Loucy (cell line): ENCODE data around the gene TXLNB.

ENCODE experiments used
- CTCF ChIP-seq: fragments of 200-600 bp; sonication (generic); conservative IDR thresholded peaks from 2 replicates; pipeline ENCODE4 v1.5.1; 2014; ENCODE audit warnings: mild to moderate bottlenecking, antibody characterized with exemption, low read length
- EZH2phosphoT487 ChIP-seq: fragments of 200-600 bp; IDR thresholded peaks from 2 replicates; pipeline ENCODE4 v1.6.1; 2018; ENCODE audit warnings: antibody characterized with exemption, mild to moderate bottlenecking, moderate library complexity, borderline replicate concordance

DNA sequence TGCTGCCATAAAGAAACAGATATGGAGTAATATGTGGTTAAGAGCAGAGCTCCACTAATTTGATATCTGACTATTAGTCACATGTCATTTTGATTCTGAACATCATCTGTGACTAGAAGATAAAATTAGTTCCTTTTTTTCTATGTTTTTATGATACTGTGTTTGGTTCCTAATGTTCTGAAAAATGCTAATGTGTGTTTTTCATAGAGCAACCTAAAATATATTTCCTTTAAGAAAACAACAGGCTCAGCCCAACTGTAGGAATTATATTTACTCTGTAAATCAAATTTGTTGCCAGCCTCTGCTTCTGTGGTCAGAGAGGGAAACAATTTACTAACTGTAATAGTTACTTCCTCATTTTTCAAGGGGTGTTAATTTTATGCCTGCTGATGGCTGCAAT is 33.3 kb upstream of the TXLNB start:
- TF ChIP-seq EZH2phosphoT487 (no peak), CTCF (no peak)
